Lower leg skin (tissue), 4 donors: Measurements from ENCODE around the gene MTRF1L. TPM values are rescaled to one million over a fixed set of nuclear protein-coding genes. Genes with fewer than 3 reads are reported as not detected.

Experiments used
- DNase-seq, 2 donors: peaks; one replicate each; pipeline ENCODE4 v3.0.0-alpha.2; 2019; ENCODE audit warnings: low spot score in 2 of 2
- H3K4me3 ChIP-seq: fragments of 200-600 bp; sonication (generic); 2 replicates; pipeline ENCODE4 v1.5.1; 2017; ENCODE audit warnings: mild to moderate bottlenecking, low read depth; ENCODE audit not compliant: poor library complexity, severe bottlenecking
- POLR2A ChIP-seq, 2 donors: fragments of 450-650 bp; IDR thresholded peaks; one replicate each; pipeline ENCODE4 v1.6.1; 2016 to 2017; ENCODE audit warnings: antibody characterized with exemption in 2 of 2, mild to moderate bottlenecking in 1 of 2, moderate library complexity in 1 of 2
- WGBS, 2 donors: methylation state at CpG; one replicate each; pipeline ENCODE4 v1.1.5; 2018; 5-methylcytosine and 5-hydroxymethylcytosine counted together
- intact Hi-C: fragments of 100-400 bp; cut with DNase I; formaldehyde crosslinking; loops from one replicate; pipeline ENCODE4 v1.15.0; 2023; ENCODE audit warnings: low total_unique reads
- total RNA-seq, 4 donors: library from RNA; depleted of rRNA; stranded (reverse); fragments of >200 nt; gene quantifications; one replicate each; pipeline ENCODE4 v1.1.0, GENCODE V29; 2016
- TF ChIP-seq, protein P1 (sequence below), 3 donors: fragments of 450-650 bp; IDR thresholded peaks; one replicate each; pipeline ENCODE4 v1.5.1; 2016; ENCODE audit warnings: antibody characterized with exemption in 3 of 3, mild to moderate bottlenecking in 3 of 3, moderate library complexity in 2 of 3

Gene MTRF1L
- total RNA-seq, 4 donors from 2014 or later = 15.9 to 19.7 (median 17.6) TPM

DNA sequence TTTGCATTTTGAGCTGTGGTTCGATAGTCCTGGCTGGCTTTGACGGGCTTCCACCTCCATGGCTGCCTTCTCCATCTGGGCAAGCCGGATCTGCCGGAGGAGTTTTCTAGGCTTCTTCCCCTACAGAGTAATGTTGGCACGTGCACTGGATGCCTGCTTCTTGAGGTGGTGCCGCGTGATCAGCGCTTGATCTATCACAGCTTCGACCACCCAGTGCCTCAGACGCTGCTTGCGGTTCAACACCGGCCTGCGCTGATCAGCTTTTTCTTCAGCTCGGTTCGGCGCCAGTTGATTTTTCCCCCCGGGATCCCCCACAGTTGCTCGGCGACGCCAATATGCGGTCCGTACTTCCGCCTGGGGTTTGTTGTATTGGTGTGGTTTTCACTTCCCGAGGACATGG, 43.2 kb downstream of the MTRF1L start:
- 92 to 96% methylated on average over 24 of the region's 24 CpGs for WGBS, 2 donors
- no peak overlapping the region for H3K4me3 ChIP-seq
- intact Hi-C loops = loop anchor here (5.0 kb wide), 1 partner anchor 63 kb away; no protein-coding TSS in a partner anchor
- DNase-seq = no peak
- TF ChIP-seq, protein P1, sequence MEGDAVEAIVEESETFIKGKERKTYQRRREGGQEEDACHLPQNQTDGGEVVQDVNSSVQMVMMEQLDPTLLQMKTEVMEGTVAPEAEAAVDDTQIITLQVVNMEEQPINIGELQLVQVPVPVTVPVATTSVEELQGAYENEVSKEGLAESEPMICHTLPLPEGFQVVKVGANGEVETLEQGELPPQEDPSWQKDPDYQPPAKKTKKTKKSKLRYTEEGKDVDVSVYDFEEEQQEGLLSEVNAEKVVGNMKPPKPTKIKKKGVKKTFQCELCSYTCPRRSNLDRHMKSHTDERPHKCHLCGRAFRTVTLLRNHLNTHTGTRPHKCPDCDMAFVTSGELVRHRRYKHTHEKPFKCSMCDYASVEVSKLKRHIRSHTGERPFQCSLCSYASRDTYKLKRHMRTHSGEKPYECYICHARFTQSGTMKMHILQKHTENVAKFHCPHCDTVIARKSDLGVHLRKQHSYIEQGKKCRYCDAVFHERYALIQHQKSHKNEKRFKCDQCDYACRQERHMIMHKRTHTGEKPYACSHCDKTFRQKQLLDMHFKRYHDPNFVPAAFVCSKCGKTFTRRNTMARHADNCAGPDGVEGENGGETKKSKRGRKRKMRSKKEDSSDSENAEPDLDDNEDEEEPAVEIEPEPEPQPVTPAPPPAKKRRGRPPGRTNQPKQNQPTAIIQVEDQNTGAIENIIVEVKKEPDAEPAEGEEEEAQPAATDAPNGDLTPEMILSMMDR (IDR thresholded peaks at IDR 0.05) = no peak
- no peak for TF ChIP-seq POLR2A (IDR thresholded peaks at IDR 0.05)

DNA sequence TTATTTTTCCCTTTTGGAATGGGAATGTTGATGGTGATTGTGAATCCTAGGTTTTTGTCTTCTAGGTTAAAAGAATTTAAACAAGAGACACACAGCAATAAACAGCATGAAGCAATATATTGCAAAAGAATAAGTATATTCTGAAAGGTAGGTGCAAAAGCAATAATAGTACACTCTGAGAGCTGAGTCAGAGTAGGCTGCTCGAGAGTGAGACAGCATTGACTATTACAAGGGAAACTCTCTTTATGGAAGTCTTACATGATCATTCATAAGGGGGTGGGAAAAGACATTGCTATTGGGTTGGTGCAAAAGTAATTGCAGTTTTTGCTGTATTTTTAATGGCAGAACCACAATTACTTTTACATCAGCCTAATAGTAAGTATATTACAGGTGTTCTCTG, 44.7 kb downstream of the MTRF1L start:
- TF ChIP-seq, protein P1 (IDR thresholded peaks at IDR 0.05) = no peak
- no peak for TF ChIP-seq POLR2A (IDR thresholded peaks at IDR 0.05)
- 55 to 57% methylated on average over 1 of the region's 1 CpG for WGBS, 2 donors
- no peak for DNase-seq

DNA sequence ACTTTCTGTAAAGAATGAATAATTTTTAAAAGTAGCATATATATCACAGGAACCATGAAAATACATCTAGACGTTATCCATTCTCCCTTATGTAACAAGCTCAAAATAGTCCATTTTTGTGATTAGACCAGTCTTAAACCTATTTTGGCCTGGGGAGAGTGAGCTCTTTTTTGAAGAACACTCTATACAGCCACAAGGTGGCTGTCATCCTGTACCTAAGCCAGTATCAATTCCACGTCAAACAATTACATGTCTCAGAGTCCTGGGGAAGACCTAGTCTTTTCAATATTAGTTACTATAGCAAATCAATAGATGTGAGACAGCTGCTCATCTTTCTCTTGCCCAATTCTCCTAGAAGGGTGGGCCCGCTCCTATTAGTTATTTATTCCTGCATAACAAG, 48.1 kb downstream of the MTRF1L start:
- TF ChIP-seq POLR2A (IDR thresholded peaks at IDR 0.05) = no peak
- TF ChIP-seq, protein P1 (IDR thresholded peaks at IDR 0.05) = no peak
- DNase-seq = no peak
- intact Hi-C loops = no loop called here
- WGBS, 2 donors = 69 to 71% methylated on average over 3 of the region's 3 CpGs
- no peak overlapping the region for H3K4me3 ChIP-seq

More for the DNA sequence above, 44.7 kb downstream of the MTRF1L start:
- intact Hi-C loops = loop anchor here (5.0 kb wide), 1 partner anchor 65 kb away; no protein-coding TSS in a partner anchor
- no peak overlapping the region for H3K4me3 ChIP-seq

DNA sequence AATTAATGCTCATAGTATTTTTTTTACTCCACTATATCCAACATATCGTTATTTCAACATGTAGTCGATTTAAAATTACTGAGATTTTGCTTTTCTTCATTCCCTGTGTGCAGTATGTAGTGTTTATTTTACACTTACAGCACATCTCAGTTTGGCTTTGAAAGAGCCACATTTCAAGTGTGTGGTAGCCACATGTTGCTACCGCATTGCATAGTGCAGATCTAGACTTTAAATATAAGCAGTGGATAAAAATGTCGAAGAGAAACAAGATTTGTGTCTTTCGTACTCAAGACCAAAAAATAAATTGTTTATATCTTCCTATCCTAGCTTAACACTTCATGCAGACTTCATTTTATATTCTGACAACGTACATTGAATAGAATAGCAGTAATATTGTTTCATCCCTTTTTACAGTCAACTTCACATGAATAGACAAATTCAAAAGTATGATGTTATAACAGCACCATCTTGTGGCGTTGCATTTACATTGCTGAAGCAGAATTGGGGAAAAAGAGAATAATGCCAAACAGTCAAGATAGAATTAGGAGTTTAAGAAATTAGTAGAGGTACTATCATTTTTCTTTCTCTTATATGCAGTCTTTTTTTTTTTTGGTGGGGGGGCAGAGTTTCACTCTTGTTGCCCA, 49.5 kb downstream of the MTRF1L start:
- DNase-seq = no peak
- intact Hi-C loops = no loop called here
- 49 to 53% methylated on average over 7 of the region's 7 CpGs for WGBS, 2 donors
- TF ChIP-seq, protein P1 (IDR thresholded peaks at IDR 0.05) = no peak
- no peak for TF ChIP-seq POLR2A (IDR thresholded peaks at IDR 0.05)
- H3K4me3 ChIP-seq = no peak overlapping the region

DNA sequence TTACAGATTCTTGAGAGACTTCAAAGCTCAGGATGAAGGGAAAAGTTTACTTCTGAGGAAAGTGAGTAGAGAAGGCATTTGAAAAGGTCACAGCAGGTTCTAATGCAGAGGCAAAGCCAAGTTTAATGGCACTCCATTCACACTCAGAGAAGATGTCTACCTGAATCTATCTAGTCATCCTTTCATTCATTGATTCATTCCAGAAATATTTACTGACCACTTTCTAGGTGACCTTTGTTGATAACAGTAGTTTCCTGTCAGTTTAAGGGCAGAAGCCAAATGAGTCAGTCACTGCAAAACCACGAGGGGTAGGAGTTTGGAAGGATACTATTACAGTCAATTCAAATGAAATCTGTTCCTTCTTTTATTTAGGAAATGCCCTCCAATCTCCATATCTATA, 50.5 kb downstream of the MTRF1L start:
- H3K4me3 ChIP-seq = no peak overlapping the region
- 16% methylated on average over 1 of the region's 1 CpG for WGBS, 2 donors
- intact Hi-C loops = no loop called here
- TF ChIP-seq, protein P1 (IDR thresholded peaks at IDR 0.05) = no peak
- no peak for TF ChIP-seq POLR2A (IDR thresholded peaks at IDR 0.05)
- no peak for DNase-seq

DNA sequence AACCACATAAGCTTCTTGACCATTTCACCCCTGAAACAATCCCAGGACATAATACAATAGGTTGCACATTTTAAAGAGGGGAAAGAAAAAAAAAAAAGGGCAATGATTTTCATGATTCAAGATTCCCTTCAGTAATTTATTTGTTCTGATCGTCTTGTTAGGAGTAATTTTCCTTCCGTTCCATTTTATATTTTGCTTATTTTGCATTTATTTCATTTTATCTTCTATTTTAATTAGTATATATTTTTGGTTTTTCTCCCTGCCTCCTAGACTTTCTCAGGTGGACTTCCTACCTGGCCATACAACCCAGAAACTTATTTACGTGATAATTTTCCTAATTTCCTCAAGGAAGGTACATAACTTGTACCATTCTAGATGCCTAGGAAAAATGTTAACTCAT, 52.3 kb downstream of the MTRF1L start:
- no peak for DNase-seq
- no peak overlapping the region for H3K4me3 ChIP-seq
- intact Hi-C loops = no loop called here
- no peak for TF ChIP-seq POLR2A (IDR thresholded peaks at IDR 0.05)
- TF ChIP-seq, protein P1 (IDR thresholded peaks at IDR 0.05) = no peak
- WGBS, 2 donors = 87 to 89% methylated on average over 3 of the region's 3 CpGs
